ENCODE data around the gene LRMDA.

LRMDA gene

DNA sequence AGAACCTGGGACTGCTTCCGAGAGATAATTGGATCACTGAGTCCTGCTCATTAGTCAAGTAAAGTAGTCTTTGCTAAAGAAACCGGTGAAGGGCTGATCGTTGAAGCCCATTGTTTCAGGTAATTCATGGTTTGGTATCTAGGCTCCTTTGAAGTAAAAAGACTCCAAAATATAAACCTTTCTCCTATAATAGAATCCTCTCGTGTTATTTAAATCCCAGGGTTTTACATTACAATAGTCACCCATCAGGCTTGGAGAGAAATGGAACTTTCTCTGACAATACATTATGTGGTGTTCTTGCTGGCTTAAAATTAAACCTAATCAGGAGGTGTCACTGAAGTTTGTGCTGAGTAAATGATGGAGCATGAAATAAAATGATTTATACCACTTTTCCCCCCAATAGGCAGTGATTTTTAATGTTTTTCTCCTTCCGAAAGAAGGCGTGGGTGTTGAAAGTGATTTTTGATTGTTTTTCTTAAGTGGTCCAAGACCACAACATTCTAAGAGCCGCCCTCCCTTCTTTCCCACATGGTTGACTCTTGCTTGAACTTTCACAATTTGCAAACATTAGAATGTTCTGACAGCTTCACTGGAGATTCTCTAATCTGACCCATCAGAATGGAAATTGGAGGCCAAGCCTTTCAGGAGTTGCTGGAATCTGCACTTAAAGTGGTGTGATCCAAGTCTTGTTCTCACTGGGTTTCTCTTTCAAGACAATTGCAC, 44.2 kb downstream of the LRMDA start:
- peaks cover 41% of the 10 kb centered on the region for H3K4me1 Mint-ChIP-seq
- no peak overlapping the region for H3K27ac Mint-ChIP-seq
- DNase-seq: no peak
- peaks cover 15% of the 10 kb centered on the region for H3K27me3 Mint-ChIP-seq (ENCODE audit: low read depth, poor library complexity)
- peaks cover 16% of the 10 kb centered on the region for H3K36me3 Mint-ChIP-seq (ENCODE audit: low read depth)
- H3K9me3 Mint-ChIP-seq: peaks cover 27% of the 10 kb centered on the region
- no peak overlapping the region for H3K4me3 Mint-ChIP-seq
- no peak for TF ChIP-seq CTCF (IDR thresholded peaks at IDR 0.05)

GRCh38 chr10:75476569-75476968, 45.1 kb downstream of the LRMDA start:
- H3K4me3 Mint-ChIP-seq: peak overlapping the region; percentile 47
- no peak for DNase-seq
- peak overlapping the region; percentile 2 for H3K27ac Mint-ChIP-seq
- peaks cover 16% of the 10 kb centered on the region for H3K36me3 Mint-ChIP-seq (ENCODE audit: low read depth)
- H3K27me3 Mint-ChIP-seq (ENCODE audit: low read depth, poor library complexity): peaks cover 15% of the 10 kb centered on the region
- no peak for TF ChIP-seq CTCF (IDR thresholded peaks at IDR 0.05)
- peaks cover 27% of the 10 kb centered on the region for H3K9me3 Mint-ChIP-seq
- H3K4me1 Mint-ChIP-seq: peaks cover 41% of the 10 kb centered on the region

- peak overlapping the region; percentile 2 for H3K27ac Mint-ChIP-seq
- no peak for DNase-seq
- peaks cover 38% of the 10 kb centered on the region for H3K4me1 Mint-ChIP-seq
- peak overlapping the region; percentile 10 for H3K4me3 Mint-ChIP-seq
- H3K36me3 Mint-ChIP-seq (ENCODE audit: low read depth): peaks cover 16% of the 10 kb centered on the region
- peaks cover 27% of the 10 kb centered on the region for H3K9me3 Mint-ChIP-seq
- no peak for TF ChIP-seq CTCF (IDR thresholded peaks at IDR 0.05)
- peaks cover 15% of the 10 kb centered on the region for H3K27me3 Mint-ChIP-seq (ENCODE audit: low read depth, poor library complexity)
Observed at GRCh38 chr10:75476985-75477384, 45.6 kb downstream of the LRMDA start.

GRCh38 chr10:75477680-75478079, 46.3 kb downstream of the LRMDA start:
- no peak overlapping the region for H3K27ac Mint-ChIP-seq
- TF ChIP-seq CTCF (IDR thresholded peaks at IDR 0.05): no peak
- H3K4me1 Mint-ChIP-seq: peaks cover 36% of the 10 kb centered on the region
- peaks cover 15% of the 10 kb centered on the region for H3K27me3 Mint-ChIP-seq (ENCODE audit: low read depth, poor library complexity)
- H3K4me3 Mint-ChIP-seq: no peak overlapping the region
- DNase-seq: no peak
- peaks cover 16% of the 10 kb centered on the region for H3K36me3 Mint-ChIP-seq (ENCODE audit: low read depth)
- peaks cover 24% of the 10 kb centered on the region for H3K9me3 Mint-ChIP-seq

DNA sequence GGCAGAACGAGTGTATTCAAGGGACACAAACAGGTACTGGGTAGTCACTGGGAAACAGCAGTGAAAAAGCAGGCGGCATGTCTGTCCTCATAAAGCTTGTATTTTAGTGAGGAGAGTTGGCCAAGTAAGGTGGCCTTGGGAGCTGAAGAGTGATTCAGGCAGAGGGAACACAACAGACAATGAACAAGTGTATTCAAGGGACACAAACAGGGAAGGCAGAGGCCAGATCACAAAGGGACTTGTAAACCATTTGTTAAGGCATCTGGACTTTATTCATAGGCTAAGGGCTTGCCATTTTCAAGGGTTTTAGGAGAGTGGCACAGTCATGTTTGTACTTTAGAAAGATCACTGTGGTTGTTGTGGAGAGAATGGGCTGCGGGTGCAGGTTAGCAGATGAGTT, 49.0 kb downstream of the LRMDA start:
- no peak for TF ChIP-seq CTCF (IDR thresholded peaks at IDR 0.05)
- Mint-ChIP-seq H3K27me3 (ENCODE audit: low read depth, poor library complexity) (peaks cover 2% of the 10 kb centered on the region), H3K9me3 (peaks cover 28% of the 10 kb centered on the region), H3K36me3 (ENCODE audit: low read depth) (peaks cover 17% of the 10 kb centered on the region), H3K4me3 (no peak overlapping the region), H3K4me1 (peaks cover 35% of the 10 kb centered on the region), H3K27ac (no peak overlapping the region)
- DNase-seq: no peak

DNA sequence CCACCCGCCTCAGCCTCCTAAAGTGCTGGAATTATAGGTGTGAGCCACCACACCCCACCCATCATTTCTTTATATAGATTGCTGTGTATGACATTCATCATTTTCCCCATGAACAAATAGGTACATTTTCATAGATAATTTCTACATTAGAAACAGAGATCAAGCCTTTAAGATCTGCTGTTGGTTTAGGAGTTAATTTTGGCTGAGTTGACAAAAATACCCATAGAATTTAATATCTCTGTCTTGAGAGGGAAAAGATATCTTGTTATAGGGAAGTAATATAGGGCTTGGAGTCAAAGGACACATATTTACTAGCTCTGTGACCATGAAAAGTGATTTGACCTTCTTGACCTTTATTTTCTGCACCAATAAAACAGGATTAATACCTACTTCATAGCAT, 51.8 kb downstream of the LRMDA start:
- peaks cover 29% of the 10 kb centered on the region for H3K9me3 Mint-ChIP-seq
- peaks cover 22% of the 10 kb centered on the region for H3K4me1 Mint-ChIP-seq
- H3K36me3 Mint-ChIP-seq (ENCODE audit: low read depth): peaks cover 16% of the 10 kb centered on the region
- TF ChIP-seq CTCF (IDR thresholded peaks at IDR 0.05): no peak
- H3K27me3 Mint-ChIP-seq (ENCODE audit: low read depth, poor library complexity): peaks cover 2% of the 10 kb centered on the region
- no peak for DNase-seq
- no peak overlapping the region for H3K4me3 Mint-ChIP-seq
- no peak overlapping the region for H3K27ac Mint-ChIP-seq

Measured in nephron progenitor cell (in vitro differentiated cells).